Stomach (tissue), 4 donors: ENCODE data around the gene MYOM1.

ENCODE experiments used
- CTCF ChIP-seq, 7 experiments: fragments of 450-650 bp in 4 of 7; fragments of 200-600 bp in 3 of 7; sonication (generic) in 3 of 7; IDR thresholded peaks; one replicate each; pipeline ENCODE4 v1.5.1; 2016 to 2019; ENCODE audit warnings: antibody characterized with exemption in 7 of 7, control low read depth in 2 of 7, mild to moderate bottlenecking in 1 of 7
- POLR2A ChIP-seq, 4 donors: fragments of 450-650 bp; IDR thresholded peaks; one replicate each; pipeline ENCODE4 v1.6.1; 2016; ENCODE audit warnings: antibody characterized with exemption in 4 of 4, control low read depth in 2 of 4, mild to moderate bottlenecking in 1 of 4, moderate library complexity in 1 of 4

GRCh38 chr18:3213300-3214059 is 6.3 kb downstream of the MYOM1 start:
- no peak for TF ChIP-seq POLR2A (IDR thresholded peaks at IDR 0.05)
- no peak for TF ChIP-seq CTCF (IDR thresholded peaks at IDR 0.05)
